OCI-LY1 (cell line): Measurements from ENCODE around the gene TFPI.

Experiments used
- H2AFZ ChIP-seq: fragments of 200-600 bp; sonication (generic), shearing (Covaris generic); 2 replicates; pipeline ENCODE4 v1.6.0; 2014; ENCODE audit warnings: antibody characterized with exemption, mild to moderate bottlenecking, low read length
- H3F3A ChIP-seq: fragments of 200-600 bp; sonication (generic), shearing (Covaris generic); 2 replicates; pipeline ENCODE4 v1.6.0; 2014; ENCODE audit warnings: mild to moderate bottlenecking, antibody characterized with exemption, low read length, moderate library complexity; ENCODE audit not compliant: insufficient read depth
- H3K27ac ChIP-seq: fragments of 200-600 bp; sonication (generic); 2 replicates; pipeline ENCODE4 v1.5.1; 2014; ENCODE audit warnings: low read length, mixed run types, mild to moderate bottlenecking, low read depth; ENCODE audit not compliant: poor library complexity, severe bottlenecking
- H3K27me3 ChIP-seq: fragments of 200-600 bp; sonication (generic); 2 replicates; pipeline ENCODE4 v1.6.0; 2014; ENCODE audit warnings: antibody characterized with exemption, mild to moderate bottlenecking, low read length, moderate library complexity; ENCODE audit not compliant: insufficient read depth
- H3K36me3 ChIP-seq: fragments of 200-600 bp; sonication (generic); 2 replicates; pipeline ENCODE4 v1.6.1; 2014; ENCODE audit warnings: mild to moderate bottlenecking, antibody characterized with exemption, low read length, moderate library complexity, mixed read lengths; ENCODE audit not compliant: insufficient read depth
- H3K4me1 ChIP-seq: fragments of 200-600 bp; sonication (generic); 2 replicates; pipeline ENCODE4 v1.5.1; 2014; ENCODE audit warnings: mild to moderate bottlenecking, low read length, moderate library complexity; ENCODE audit not compliant: insufficient read depth, severe bottlenecking
- H3K4me2 ChIP-seq: fragments of 200-600 bp; sonication (generic), shearing (Covaris generic); 2 replicates; pipeline ENCODE4 v1.6.1; 2014; ENCODE audit warnings: low read length
- H3K4me3 ChIP-seq: fragments of 200-600 bp; sonication (generic); 2 replicates; pipeline ENCODE4 v1.5.1; 2014; ENCODE audit warnings: low read length, low read depth, mild to moderate bottlenecking, mixed read lengths; ENCODE audit not compliant: poor library complexity, severe bottlenecking
- H3K79me2 ChIP-seq: fragments of 200-600 bp; shearing (Covaris generic); 2 replicates; pipeline ENCODE4 v1.6.1; 2016; ENCODE audit warnings: mixed run types, low read length, mixed read lengths; ENCODE audit not compliant: insufficient read depth
- H3K9ac ChIP-seq: fragments of 200-600 bp; sonication (generic), shearing (Covaris generic); 2 replicates; pipeline ENCODE4 v1.6.1; 2014; ENCODE audit warnings: mild to moderate bottlenecking, low read length, mixed read lengths
- H3K9me2 ChIP-seq: fragments of 200-600 bp; sonication (generic), shearing (Covaris generic); 2 replicates; pipeline ENCODE4 v1.6.1; 2014; ENCODE audit warnings: low read depth, mild to moderate bottlenecking, low read length, mixed read lengths
- H3K9me3 ChIP-seq: fragments of 200-600 bp; shearing (Covaris generic); 2 replicates; pipeline ENCODE4 v1.6.1; 2014; ENCODE audit warnings: low read length, mixed read lengths
- H4K20me1 ChIP-seq: fragments of 200-600 bp; sonication (generic), shearing (Covaris generic); 2 replicates; pipeline ENCODE4 v1.6.0; 2016; ENCODE audit warnings: mild to moderate bottlenecking, low read length; ENCODE audit not compliant: insufficient read depth
- CTCF ChIP-seq: fragments of 200-600 bp; sonication (generic), shearing (Covaris generic); IDR thresholded peaks from 2 replicates; pipeline ENCODE4 v1.5.1; 2017; ENCODE audit warnings: mild to moderate bottlenecking, antibody characterized with exemption, low read length, moderate library complexity, mixed read lengths
- EZH2 ChIP-seq: fragments of 200-600 bp; sonication (generic), shearing (Covaris generic); IDR thresholded peaks from 2 replicates; pipeline ENCODE4 v1.8.0; 2017; ENCODE audit warnings: borderline replicate concordance, mixed run types, mild to moderate bottlenecking, antibody characterized with exemption, low read length, moderate library complexity, mixed read lengths

The TFPI gene

GRCh38 chr2:187446711-187447110, 107.5 kb downstream of the TFPI start:
- Histone ChIP-seq H3K27me3 (no peaks in the 10 kb centered on the region), H3K9ac (no peak overlapping the region), H3K27ac (no peak overlapping the region), H3K9me3 (no peaks in the 10 kb centered on the region), H2AFZ (no peak overlapping the region), H3K9me2 (no peaks in the 10 kb centered on the region), H3K4me1 (no peaks in the 10 kb centered on the region), H3F3A (no peaks in the 10 kb centered on the region), H3K36me3 (no peaks in the 10 kb centered on the region), H3K79me2 (no peaks in the 10 kb centered on the region), H3K4me2 (no peak overlapping the region), H4K20me1 (no peaks in the 10 kb centered on the region), H3K4me3 (no peak overlapping the region)
- no peak for TF ChIP-seq EZH2
- TF ChIP-seq CTCF = no peak

GRCh38 chr2:187445051-187445450, 109.2 kb downstream of the TFPI start:
- Histone ChIP-seq H3K79me2 (no peaks in the 10 kb centered on the region), H2AFZ (no peak overlapping the region), H3K9ac (no peak overlapping the region), H3K27me3 (no peaks in the 10 kb centered on the region), H4K20me1 (no peaks in the 10 kb centered on the region), H3K36me3 (no peaks in the 10 kb centered on the region), H3F3A (no peaks in the 10 kb centered on the region), H3K9me2 (no peaks in the 10 kb centered on the region), H3K9me3 (no peaks in the 10 kb centered on the region), H3K4me1 (no peaks in the 10 kb centered on the region), H3K4me3 (no peak overlapping the region), H3K4me2 (no peak overlapping the region), H3K27ac (no peak overlapping the region)
- no peak for TF ChIP-seq CTCF
- TF ChIP-seq EZH2 = no peak

GRCh38 chr2:187442778-187443177, 111.5 kb downstream of the TFPI start:
- H3K4me1 ChIP-seq = no peaks in the 10 kb centered on the region
- no peaks in the 10 kb centered on the region for H3F3A ChIP-seq
- no peaks in the 10 kb centered on the region for H4K20me1 ChIP-seq
- no peaks in the 10 kb centered on the region for H3K36me3 ChIP-seq
- no peaks in the 10 kb centered on the region for H3K27me3 ChIP-seq
- H3K27ac ChIP-seq = no peak overlapping the region
- TF ChIP-seq EZH2 = no peak
- TF ChIP-seq CTCF = no peak
- no peak overlapping the region for H2AFZ ChIP-seq
- H3K9me2 ChIP-seq = no peaks in the 10 kb centered on the region
- no peak overlapping the region for H3K9ac ChIP-seq
- no peak overlapping the region for H3K4me2 ChIP-seq
- no peak overlapping the region for H3K4me3 ChIP-seq
- H3K9me3 ChIP-seq = no peaks in the 10 kb centered on the region
- H3K79me2 ChIP-seq = no peaks in the 10 kb centered on the region
